ENCODE results near the gene BHMT2. TPM values are rescaled to one million over a fixed set of nuclear protein-coding genes. Genes with fewer than 3 reads are reported as not detected.

The BHMT2 gene
- total and polyA plus RNA-seq, 2 donors (not counting 3 experiments of a cell fraction or from before 2014, with no cell fraction given) = 0.71 to 0.92 TPM

DNA sequence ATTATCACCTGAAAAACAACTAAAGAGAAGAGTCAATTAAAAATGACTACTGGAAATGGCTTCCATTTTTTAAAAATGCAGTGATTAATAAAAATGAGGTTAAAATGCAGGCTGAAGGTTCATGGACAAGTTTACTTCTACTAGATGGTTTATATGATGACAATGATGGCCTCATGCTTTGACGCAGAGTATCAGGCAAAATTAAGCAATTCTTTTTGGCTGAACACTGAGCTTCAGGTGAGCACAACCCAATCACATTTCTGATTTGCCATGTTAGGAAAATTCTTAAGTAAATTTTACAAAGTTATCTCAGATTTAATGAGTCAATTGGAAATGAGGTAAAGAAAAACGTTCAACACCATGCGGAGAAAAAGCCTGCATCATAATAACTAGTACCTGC, 22.4 kb upstream of the BHMT2 start:
- Histone ChIP-seq H3K9ac (replicated peaks; ENCODE audit: extremely low read depth, insufficient read depth, low read length) (no peak overlapping the region), H3K4me1 (ENCODE audit: control insufficient read depth, extremely low read depth, insufficient read depth, low read length) (no peaks in the 10 kb centered on the region), H3K4me3 (replicated peaks in 1 of 3; ENCODE audit: insufficient read depth in 1 of 3, low read depth in 1 of 3, low read length in 3 of 3) (no peak overlapping the region), H3K79me2 (ENCODE audit: control insufficient read depth, insufficient read depth, low read length) (no peaks in the 10 kb centered on the region), H3K4me2 (ENCODE audit: insufficient read depth, low read length) (no peak overlapping the region), H4K20me1 (replicated peaks; ENCODE audit: control insufficient read depth, extremely low read depth, insufficient read depth, low read length) (no peaks in the 10 kb centered on the region), H3K9me1 (replicated peaks; ENCODE audit: control insufficient read depth, extremely low read depth, insufficient read depth, low read length) (no peaks in the 10 kb centered on the region), H3K27me3 (ENCODE audit: control insufficient read depth in 2 of 2, insufficient read depth in 2 of 2, low read length in 2 of 2) (peaks cover 3 to 4% of the 10 kb centered on the region in 2 experiments), H2AFZ (ENCODE audit: low read depth, low read length) (no peak overlapping the region), H3K27ac (ENCODE audit: insufficient read depth, low read depth, low read length) (no peak overlapping the region), H3K36me3 (ENCODE audit: control insufficient read depth in 2 of 2, extremely low read depth in 1 of 2, insufficient read depth in 2 of 2, low read length in 2 of 2) (no peaks in the 10 kb centered on the region), H3K9me3 (replicated peaks; ENCODE audit: control insufficient read depth, insufficient read depth, low read length) (no peaks in the 10 kb centered on the region)
- FAIRE-seq (no peak), DNase-seq (ENCODE audit: low read depth, low spot score) (no peak)
- TF ChIP-seq POLR2AphosphoS5 (IDR thresholded peaks at IDR 0.05; ENCODE audit: insufficient read depth, low read depth, low read length) = no peak
- TF ChIP-seq, protein P1, sequence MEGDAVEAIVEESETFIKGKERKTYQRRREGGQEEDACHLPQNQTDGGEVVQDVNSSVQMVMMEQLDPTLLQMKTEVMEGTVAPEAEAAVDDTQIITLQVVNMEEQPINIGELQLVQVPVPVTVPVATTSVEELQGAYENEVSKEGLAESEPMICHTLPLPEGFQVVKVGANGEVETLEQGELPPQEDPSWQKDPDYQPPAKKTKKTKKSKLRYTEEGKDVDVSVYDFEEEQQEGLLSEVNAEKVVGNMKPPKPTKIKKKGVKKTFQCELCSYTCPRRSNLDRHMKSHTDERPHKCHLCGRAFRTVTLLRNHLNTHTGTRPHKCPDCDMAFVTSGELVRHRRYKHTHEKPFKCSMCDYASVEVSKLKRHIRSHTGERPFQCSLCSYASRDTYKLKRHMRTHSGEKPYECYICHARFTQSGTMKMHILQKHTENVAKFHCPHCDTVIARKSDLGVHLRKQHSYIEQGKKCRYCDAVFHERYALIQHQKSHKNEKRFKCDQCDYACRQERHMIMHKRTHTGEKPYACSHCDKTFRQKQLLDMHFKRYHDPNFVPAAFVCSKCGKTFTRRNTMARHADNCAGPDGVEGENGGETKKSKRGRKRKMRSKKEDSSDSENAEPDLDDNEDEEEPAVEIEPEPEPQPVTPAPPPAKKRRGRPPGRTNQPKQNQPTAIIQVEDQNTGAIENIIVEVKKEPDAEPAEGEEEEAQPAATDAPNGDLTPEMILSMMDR (IDR thresholded peaks at IDR 0.05; ENCODE audit: extremely low read depth in 1 of 2, insufficient read depth in 1 of 2, low read depth in 1 of 2, low read length in 2 of 2) = no peak
- TF ChIP-seq FOS (IDR thresholded peaks at IDR 0.05; ENCODE audit: borderline replicate concordance, insufficient read depth, low read length) = no peak
- TF ChIP-seq GATA2 (IDR thresholded peaks at IDR 0.05; ENCODE audit: insufficient read depth, insufficient read length, low read depth, low read length) = no peak
- no peak for TF ChIP-seq JUN (IDR thresholded peaks at IDR 0.05; ENCODE audit: borderline replicate concordance, insufficient read depth, insufficient read length, low read depth)
- TF ChIP-seq MYC (IDR thresholded peaks at IDR 0.05; ENCODE audit: low read depth, low read length) = no peak
- TF ChIP-seq, protein P2, sequence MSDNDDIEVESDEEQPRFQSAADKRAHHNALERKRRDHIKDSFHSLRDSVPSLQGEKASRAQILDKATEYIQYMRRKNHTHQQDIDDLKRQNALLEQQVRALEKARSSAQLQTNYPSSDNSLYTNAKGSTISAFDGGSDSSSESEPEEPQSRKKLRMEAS (IDR thresholded peaks at IDR 0.05; ENCODE audit: insufficient read depth, insufficient read length) = no peak
- no peak for TF ChIP-seq POLR2A (IDR thresholded peaks at IDR 0.05; ENCODE audit: low read depth, low read length)
- no peak for TF ChIP-seq EZH2 (IDR thresholded peaks at IDR 0.05; ENCODE audit: borderline replicate concordance, low read depth, low read length, severe bottlenecking)
- ChIA-PET POLR2A (no interaction called here), CTCF (interaction anchor here (1.2 to 3.1 kb wide), 4 partner anchors 22 to 86 kb away, joined by 4 to 13 read pairs (median 6); no protein-coding TSS in a partner anchor)
- BruUV-seq (replicated peaks) = no TSS peak
- intact Hi-C loops (cut with micrococcal nuclease) = no loop called here
- dilution Hi-C loops (cut with MboI; ENCODE audit: extremely low pct_ligation_motif_present, low sequenced_read_pairs) = no loop called here
